Esophagus muscularis mucosa (tissue), 4 donors: ENCODE results near the gene CUBN. TPM values are rescaled to one million over a fixed set of nuclear protein-coding genes. Genes with fewer than 3 reads are reported as not detected.

Experiments
- DNase-seq: peaks from one replicate; pipeline ENCODE4 v3.0.0-alpha.2; 2017; ENCODE audit errors: extremely low spot score
- H3K27ac ChIP-seq, 4 donors: fragments of 200-600 bp; sonication (generic); replicated peaks in 1 of 4; 1 replicate in 3 of 4; 2 replicates in 1 of 4; pipeline ENCODE4 v1.5.1; 2016 to 2019; ENCODE audit warnings: mild to moderate bottlenecking in 1 of 4
- H3K27me3 ChIP-seq, 4 donors: fragments of 200-600 bp; sonication (generic); one replicate each; pipeline versions ENCODE4 v1.5.1 to v1.6.0; 2016 to 2019
- H3K36me3 ChIP-seq, 4 donors: fragments of 200-600 bp; sonication (generic); one replicate each; pipeline ENCODE4 v1.5.1; 2016 to 2019
- H3K4me1 ChIP-seq, 4 donors: fragments of 200-600 bp; sonication (generic); one replicate each; pipeline ENCODE4 v1.5.1; 2016 to 2019
- H3K4me3 ChIP-seq, 4 donors: fragments of 200-600 bp; sonication (generic); 1 replicate in 2 of 4; 2 replicates in 2 of 4; pipeline ENCODE4 v1.5.1; 2016 to 2019; ENCODE audit warnings: mild to moderate bottlenecking in 4 of 4, moderate library complexity in 1 of 4
- H3K9me3 ChIP-seq, 4 donors: fragments of 200-600 bp; sonication (generic); 1 replicate in 3 of 4; 2 replicates in 1 of 4; pipeline ENCODE4 v1.5.1; 2016 to 2019
- EP300 ChIP-seq: sonication (generic); formaldehyde crosslinking; IDR thresholded peaks from one replicate; pipeline ENCODE4 v1.6.1; 2017; ENCODE audit warnings: antibody characterized with exemption
- POLR2A ChIP-seq: fragments of 450-650 bp; IDR thresholded peaks from one replicate; pipeline ENCODE4 v1.6.1; 2017; ENCODE audit warnings: antibody characterized with exemption, moderate library complexity, mild to moderate bottlenecking, low read depth
- POLR2AphosphoS5 ChIP-seq, 2 donors: sonication (generic); formaldehyde crosslinking; IDR thresholded peaks; one replicate each; pipeline ENCODE4 v1.6.1; 2017; ENCODE audit warnings: antibody characterized with exemption in 2 of 2
- WGBS: methylation state at CpG from one replicate; pipeline ENCODE4 v1.1.5; 2018; 5-methylcytosine and 5-hydroxymethylcytosine counted together
- intact Hi-C: fragments of 100-400 bp; cut with DNase I; formaldehyde crosslinking; loops from one replicate; pipeline ENCODE4 v1.15.1; 2023
- total RNA-seq, 4 donors: library from RNA; depleted of rRNA; stranded (reverse); fragments of >200 nt; gene quantifications; one replicate each; pipeline versions ENCODE4 v1.1.0 to v1.2.1, GENCODE V29; 2016
- TF ChIP-seq, protein P1 (sequence below), 3 experiments: fragments of 200-600 bp in 2 of 3; fragments of 450-650 bp in 1 of 3; sonication (generic) in 2 of 3; IDR thresholded peaks; one replicate each; pipeline ENCODE4 v1.5.1; 2017 to 2019; ENCODE audit warnings: antibody characterized with exemption in 3 of 3, mild to moderate bottlenecking in 2 of 3, moderate library complexity in 1 of 3

CUBN gene
- total RNA-seq, 4 donors from 2014 or later, result 1.3 to 4.6 (median 2.3) TPM

DNA sequence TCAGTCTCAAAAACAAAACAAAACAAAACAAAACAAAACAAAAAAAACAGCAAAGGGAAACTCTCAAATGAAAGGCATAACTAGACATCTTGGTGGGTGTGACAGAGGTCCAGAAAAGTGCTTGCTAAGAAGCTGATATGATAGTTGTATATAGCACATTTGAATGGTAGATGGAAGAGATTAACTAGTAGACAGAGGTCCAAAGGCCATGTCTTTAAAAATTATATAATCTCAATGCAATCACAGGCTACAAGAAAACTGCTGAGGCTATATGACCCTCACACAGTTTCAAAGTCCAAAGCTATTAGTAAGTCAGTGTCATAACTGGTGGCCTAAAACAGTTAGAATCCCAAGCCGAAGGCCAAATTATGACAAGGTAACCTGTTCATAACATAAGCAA, 15.6 kb upstream of the CUBN start:
- intact Hi-C loops, result no loop called here
- Histone ChIP-seq H3K27ac (no peak overlapping the region), H3K9me3 (no peaks in the 10 kb centered on the region), H3K27me3 (no peaks in the 10 kb centered on the region), H3K36me3 (no peaks in the 10 kb centered on the region), H3K4me1 (no peaks in the 10 kb centered on the region), H3K4me3 (no peak overlapping the region)
- WGBS, result 91% methylated on average over 1 of the region's 1 CpG
- TF ChIP-seq POLR2AphosphoS5 (IDR thresholded peaks at IDR 0.05) (no peak), POLR2A (no peak), EP300 (no peak)
- TF ChIP-seq, protein P1, sequence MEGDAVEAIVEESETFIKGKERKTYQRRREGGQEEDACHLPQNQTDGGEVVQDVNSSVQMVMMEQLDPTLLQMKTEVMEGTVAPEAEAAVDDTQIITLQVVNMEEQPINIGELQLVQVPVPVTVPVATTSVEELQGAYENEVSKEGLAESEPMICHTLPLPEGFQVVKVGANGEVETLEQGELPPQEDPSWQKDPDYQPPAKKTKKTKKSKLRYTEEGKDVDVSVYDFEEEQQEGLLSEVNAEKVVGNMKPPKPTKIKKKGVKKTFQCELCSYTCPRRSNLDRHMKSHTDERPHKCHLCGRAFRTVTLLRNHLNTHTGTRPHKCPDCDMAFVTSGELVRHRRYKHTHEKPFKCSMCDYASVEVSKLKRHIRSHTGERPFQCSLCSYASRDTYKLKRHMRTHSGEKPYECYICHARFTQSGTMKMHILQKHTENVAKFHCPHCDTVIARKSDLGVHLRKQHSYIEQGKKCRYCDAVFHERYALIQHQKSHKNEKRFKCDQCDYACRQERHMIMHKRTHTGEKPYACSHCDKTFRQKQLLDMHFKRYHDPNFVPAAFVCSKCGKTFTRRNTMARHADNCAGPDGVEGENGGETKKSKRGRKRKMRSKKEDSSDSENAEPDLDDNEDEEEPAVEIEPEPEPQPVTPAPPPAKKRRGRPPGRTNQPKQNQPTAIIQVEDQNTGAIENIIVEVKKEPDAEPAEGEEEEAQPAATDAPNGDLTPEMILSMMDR (IDR thresholded peaks at IDR 0.05), result no peak
- DNase-seq, result no peak

DNA sequence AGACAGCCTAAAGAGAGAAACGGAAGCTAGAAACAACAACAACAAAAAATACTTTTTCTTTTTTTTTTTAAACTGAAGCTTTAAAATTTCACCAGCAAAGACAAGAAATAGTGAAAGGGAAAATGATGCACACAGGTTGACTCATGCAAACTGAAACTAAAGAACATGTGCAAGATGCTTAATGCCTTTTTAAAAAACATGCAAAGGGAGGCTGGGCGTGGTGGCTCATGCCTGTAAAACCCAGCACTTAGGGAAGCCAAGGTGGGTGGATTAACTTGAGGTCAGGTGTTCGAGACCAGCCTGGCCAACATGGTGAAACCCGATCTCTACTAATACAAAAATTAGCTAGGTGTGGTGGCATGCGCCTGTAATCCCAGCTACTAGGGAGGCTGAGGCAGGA, 15.1 kb upstream of the CUBN start:
- Histone ChIP-seq H3K36me3 (no peaks in the 10 kb centered on the region), H3K27ac (no peak overlapping the region), H3K9me3 (no peaks in the 10 kb centered on the region), H3K4me3 (no peak overlapping the region), H3K27me3 (no peaks in the 10 kb centered on the region), H3K4me1 (no peaks in the 10 kb centered on the region)
- DNase-seq, result no peak
- intact Hi-C loops, result no loop called here
- TF ChIP-seq EP300 (no peak), POLR2AphosphoS5 (IDR thresholded peaks at IDR 0.05) (no peak), POLR2A (no peak)
- TF ChIP-seq, protein P1 (IDR thresholded peaks at IDR 0.05), result no peak
- WGBS, result 95% methylated on average over 5 of the region's 5 CpGs

DNA sequence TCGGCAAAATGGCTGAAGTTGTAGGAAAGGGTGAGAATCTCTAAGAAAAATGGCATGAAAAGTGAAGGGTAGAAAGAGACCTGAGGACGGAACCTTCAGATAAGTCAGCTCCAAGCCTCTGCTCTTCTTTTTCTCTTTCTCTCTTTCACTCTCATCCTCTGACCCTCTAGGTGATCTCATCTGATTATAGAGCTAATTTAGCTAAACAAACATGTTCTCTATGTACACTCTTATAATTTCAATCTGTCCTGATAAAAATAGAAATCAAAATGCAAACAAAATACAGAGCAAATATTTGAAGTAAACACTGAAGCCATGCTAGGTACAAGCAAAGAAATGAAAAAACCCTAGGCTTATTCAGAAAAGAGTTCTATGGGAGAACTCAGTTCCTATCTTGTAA, 14.4 kb upstream of the CUBN start:
- H3K27ac ChIP-seq, result no peak overlapping the region
- no peaks in the 10 kb centered on the region for H3K4me1 ChIP-seq
- H3K4me3 ChIP-seq, result no peak overlapping the region
- 97% methylated on average over 2 of the region's 2 CpGs for WGBS
- no peak for DNase-seq
- H3K9me3 ChIP-seq, result no peaks in the 10 kb centered on the region
- no peaks in the 10 kb centered on the region for H3K36me3 ChIP-seq
- intact Hi-C loops, result no loop called here
- no peak for TF ChIP-seq POLR2A
- TF ChIP-seq, protein P1 (IDR thresholded peaks at IDR 0.05), result no peak
- TF ChIP-seq POLR2AphosphoS5 (IDR thresholded peaks at IDR 0.05), result no peak
- no peak for TF ChIP-seq EP300
- no peaks in the 10 kb centered on the region for H3K27me3 ChIP-seq

DNA sequence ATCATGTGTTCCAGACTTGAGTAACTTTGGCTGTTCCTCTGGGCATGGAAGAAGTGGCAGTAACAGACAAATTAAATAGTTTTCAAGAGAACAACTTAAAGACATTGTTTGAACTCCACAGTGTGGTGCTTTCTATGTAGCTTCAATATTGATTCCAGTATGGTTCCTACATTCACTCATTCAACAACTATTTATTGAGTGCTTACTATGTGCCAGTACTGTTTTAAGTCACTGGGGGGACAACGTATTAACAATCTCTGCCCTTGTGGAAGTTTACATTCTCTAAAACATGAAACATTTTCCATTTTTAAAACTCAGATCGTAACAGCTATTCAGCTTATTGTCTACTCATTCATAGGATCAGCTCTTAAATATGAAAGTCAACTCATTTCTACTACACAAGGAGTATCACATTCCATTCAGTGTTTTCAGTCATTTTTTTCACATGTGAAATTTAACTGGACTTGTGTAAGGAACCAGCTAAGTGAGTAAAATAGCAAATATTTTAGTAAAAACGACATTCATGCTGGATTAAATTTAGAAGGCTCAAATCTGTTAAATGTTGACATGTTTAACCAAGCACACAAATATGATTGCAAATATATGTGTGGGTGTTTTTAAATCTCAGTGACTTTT, 13.6 kb upstream of the CUBN start:
- 87% methylated on average over 3 of the region's 3 CpGs for WGBS
- intact Hi-C loops, result no loop called here
- TF ChIP-seq POLR2AphosphoS5 (IDR thresholded peaks at IDR 0.05) (no peak), POLR2A (no peak), EP300 (no peak)
- TF ChIP-seq, protein P1 (IDR thresholded peaks at IDR 0.05), result no peak
- Histone ChIP-seq H3K9me3 (no peaks in the 10 kb centered on the region), H3K27me3 (no peaks in the 10 kb centered on the region), H3K36me3 (no peaks in the 10 kb centered on the region), H3K4me1 (no peaks in the 10 kb centered on the region), H3K4me3 (no peak overlapping the region), H3K27ac (no peak overlapping the region)
- no peak for DNase-seq
